Measurements from ENCODE around the gene YLPM1.

GRCh38 chr14:74756326-74756725 lies 6.8 kb upstream of the YLPM1 start:
- TF ChIP-seq CTCF (IDR thresholded peaks at IDR 0.05; ENCODE audit: insufficient read depth, low read depth, low read length) (no peak), EZH2 (IDR thresholded peaks at IDR 0.05; ENCODE audit: insufficient read depth, low read length) (no peak)
